HG03139 (cell line): ENCODE measurements around the gene KRTAP10-4.
"Not testable (repeated sequence)": the region's sequence is repeated elsewhere in the genome, so short reads cannot be mapped to it uniquely, and the experiment has no call there.

Experiments
- ATAC-seq: cut with Tn5 transposase; IDR thresholded peaks from one replicate; pipeline ENCODE4 v1.9.1; 2021; ENCODE audit not compliant: unreplicated experiment

The KRTAP10-4 gene

GRCh38 chr21:44573630-44574456 lies at the start of gene KRTAP10-4:
Gene KRTAP10-4, plus strand, starts transcription at chr21:44573729. Its CDS starts 30 bp downstream, at chr21:44573759.
- not testable (repeated sequence) for ATAC-seq

GRCh38 chr21:44524414-44525371 lies 48.8 kb upstream of the KRTAP10-4 start:
- no peak for ATAC-seq

- ATAC-seq, result no peak
Observed at GRCh38 chr21:44525391-44526095, 48.0 kb upstream of the KRTAP10-4 start.

GRCh38 chr21:44526096-44526997 lies 47.2 kb upstream of the KRTAP10-4 start:
- no peak for ATAC-seq

GRCh38 chr21:44527156-44527982 lies 46.2 kb upstream of the KRTAP10-4 start:
- ATAC-seq, result no peak

GRCh38 chr21:44527983-44528633 lies 45.4 kb upstream of the KRTAP10-4 start:
- no peak for ATAC-seq

- no peak for ATAC-seq
Observed at GRCh38 chr21:44528634-44528995, 44.9 kb upstream of the KRTAP10-4 start.

- no peak for ATAC-seq
Observed at GRCh38 chr21:44529011-44529421, 44.5 kb upstream of the KRTAP10-4 start.

GRCh38 chr21:44529503-44530125 lies 43.9 kb upstream of the KRTAP10-4 start:
- ATAC-seq, result no peak

- ATAC-seq, result no peak
Observed at GRCh38 chr21:44530221-44530902, 43.2 kb upstream of the KRTAP10-4 start.

GRCh38 chr21:44530903-44531605 lies 42.5 kb upstream of the KRTAP10-4 start:
- ATAC-seq, result no peak

- ATAC-seq, result no peak
Observed at GRCh38 chr21:44531606-44532564, 41.6 kb upstream of the KRTAP10-4 start.

GRCh38 chr21:44532712-44533111 lies 40.8 kb upstream of the KRTAP10-4 start:
- no peak for ATAC-seq

GRCh38 chr21:44533121-44533890 lies 40.2 kb upstream of the KRTAP10-4 start:
- ATAC-seq, result no peak
